ENCODE results near the gene INSR.

DNA sequence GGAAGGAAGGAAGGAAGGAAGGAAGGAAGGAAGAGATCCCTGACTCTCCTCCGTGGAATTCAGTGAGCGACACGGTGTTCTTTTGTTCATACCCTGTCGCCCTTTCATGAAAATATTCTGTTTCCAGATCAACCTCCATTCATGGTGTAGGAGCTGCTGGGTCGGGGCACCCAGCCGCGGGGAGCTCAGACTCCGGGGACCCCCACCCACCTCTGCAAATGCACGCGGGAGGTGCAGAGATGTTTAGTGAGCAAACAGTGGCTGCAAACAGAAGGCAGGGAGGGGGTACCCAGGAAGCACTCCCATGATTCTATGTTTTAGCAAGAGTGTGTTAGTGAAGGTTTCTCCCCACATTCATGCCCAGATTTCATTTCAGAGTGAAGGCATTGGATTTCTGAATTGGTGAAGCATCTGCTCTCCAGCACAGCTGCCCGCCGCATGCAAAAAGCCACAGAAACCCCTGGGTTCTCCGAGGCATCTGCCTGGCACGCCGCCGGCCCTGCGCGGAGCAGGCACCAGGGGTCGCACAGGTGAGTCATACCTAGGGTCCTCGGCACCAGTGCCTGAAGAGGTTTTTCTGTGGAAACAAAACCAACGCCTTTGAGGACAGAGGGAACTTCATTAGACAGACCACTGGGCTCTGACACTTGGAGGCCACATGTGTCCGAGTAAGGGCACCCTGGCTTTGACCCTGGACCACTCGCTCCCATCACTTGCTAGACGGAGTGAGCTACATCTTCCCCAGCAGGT is 144.1 kb downstream of the INSR start:
- TF ChIP-seq, protein P1, sequence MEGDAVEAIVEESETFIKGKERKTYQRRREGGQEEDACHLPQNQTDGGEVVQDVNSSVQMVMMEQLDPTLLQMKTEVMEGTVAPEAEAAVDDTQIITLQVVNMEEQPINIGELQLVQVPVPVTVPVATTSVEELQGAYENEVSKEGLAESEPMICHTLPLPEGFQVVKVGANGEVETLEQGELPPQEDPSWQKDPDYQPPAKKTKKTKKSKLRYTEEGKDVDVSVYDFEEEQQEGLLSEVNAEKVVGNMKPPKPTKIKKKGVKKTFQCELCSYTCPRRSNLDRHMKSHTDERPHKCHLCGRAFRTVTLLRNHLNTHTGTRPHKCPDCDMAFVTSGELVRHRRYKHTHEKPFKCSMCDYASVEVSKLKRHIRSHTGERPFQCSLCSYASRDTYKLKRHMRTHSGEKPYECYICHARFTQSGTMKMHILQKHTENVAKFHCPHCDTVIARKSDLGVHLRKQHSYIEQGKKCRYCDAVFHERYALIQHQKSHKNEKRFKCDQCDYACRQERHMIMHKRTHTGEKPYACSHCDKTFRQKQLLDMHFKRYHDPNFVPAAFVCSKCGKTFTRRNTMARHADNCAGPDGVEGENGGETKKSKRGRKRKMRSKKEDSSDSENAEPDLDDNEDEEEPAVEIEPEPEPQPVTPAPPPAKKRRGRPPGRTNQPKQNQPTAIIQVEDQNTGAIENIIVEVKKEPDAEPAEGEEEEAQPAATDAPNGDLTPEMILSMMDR (IDR thresholded peaks at IDR 0.05; ENCODE audit: low read depth, low read length) = no peak
- TF ChIP-seq EZH2phosphoT487 (IDR thresholded peaks at IDR 0.05; ENCODE audit: low read depth) = no peak
